Measurements from ENCODE around the gene RETN.

DNA sequence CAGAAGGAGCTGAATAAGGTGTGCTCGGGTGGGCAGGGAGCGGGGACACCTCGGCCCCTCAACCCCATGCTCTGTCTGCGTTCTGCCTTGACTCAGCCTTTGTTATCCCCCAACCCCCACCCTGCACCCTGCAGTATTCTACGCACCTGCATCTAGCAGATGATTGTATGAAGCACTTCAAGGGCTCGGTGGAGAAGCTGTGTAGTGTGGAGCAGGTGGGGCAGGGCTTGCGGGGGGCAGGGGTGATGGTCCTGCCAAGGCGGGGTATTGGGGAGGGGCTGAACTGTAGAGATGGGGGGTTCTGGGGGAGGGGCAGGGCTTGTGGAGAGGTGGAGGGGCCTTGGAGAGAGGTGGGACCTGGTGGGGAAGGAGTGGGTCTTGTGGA, 25.8 kb upstream of the RETN start:
- TF ChIP-seq, protein P1, sequence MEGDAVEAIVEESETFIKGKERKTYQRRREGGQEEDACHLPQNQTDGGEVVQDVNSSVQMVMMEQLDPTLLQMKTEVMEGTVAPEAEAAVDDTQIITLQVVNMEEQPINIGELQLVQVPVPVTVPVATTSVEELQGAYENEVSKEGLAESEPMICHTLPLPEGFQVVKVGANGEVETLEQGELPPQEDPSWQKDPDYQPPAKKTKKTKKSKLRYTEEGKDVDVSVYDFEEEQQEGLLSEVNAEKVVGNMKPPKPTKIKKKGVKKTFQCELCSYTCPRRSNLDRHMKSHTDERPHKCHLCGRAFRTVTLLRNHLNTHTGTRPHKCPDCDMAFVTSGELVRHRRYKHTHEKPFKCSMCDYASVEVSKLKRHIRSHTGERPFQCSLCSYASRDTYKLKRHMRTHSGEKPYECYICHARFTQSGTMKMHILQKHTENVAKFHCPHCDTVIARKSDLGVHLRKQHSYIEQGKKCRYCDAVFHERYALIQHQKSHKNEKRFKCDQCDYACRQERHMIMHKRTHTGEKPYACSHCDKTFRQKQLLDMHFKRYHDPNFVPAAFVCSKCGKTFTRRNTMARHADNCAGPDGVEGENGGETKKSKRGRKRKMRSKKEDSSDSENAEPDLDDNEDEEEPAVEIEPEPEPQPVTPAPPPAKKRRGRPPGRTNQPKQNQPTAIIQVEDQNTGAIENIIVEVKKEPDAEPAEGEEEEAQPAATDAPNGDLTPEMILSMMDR (IDR thresholded peaks at IDR 0.05; ENCODE audit: extremely low read depth in 1 of 2, insufficient read depth in 1 of 2, low read depth in 1 of 2, low read length in 2 of 2), result no peak
- TF ChIP-seq POLR2A (IDR thresholded peaks at IDR 0.05; ENCODE audit: low read depth, low read length), result no peak

Measured in endothelial cell of umbilical vein (primary cell).